GM18505 (cell line): ENCODE data around the gene SYT6.

Experiments used
- ATAC-seq: cut with Tn5 transposase; IDR thresholded peaks from one replicate; pipeline ENCODE4 v1.9.1; 2021; ENCODE audit not compliant: unreplicated experiment
- POLR2A ChIP-seq: IDR thresholded peaks from 4 replicates; pipeline ENCODE4 v1.6.1; 2011; ENCODE audit warnings: borderline replicate concordance; ENCODE audit not compliant: insufficient read depth, insufficient read length; ENCODE audit errors: extremely low read depth

Gene SYT6

GRCh38 chr1:114102136-114102535, 51.5 kb downstream of the SYT6 start:
- ATAC-seq, result no peak

GRCh38 chr1:114100148-114100547, 53.5 kb downstream of the SYT6 start:
- no peak for TF ChIP-seq POLR2A
- ATAC-seq, result no peak

More at GRCh38 chr1:114102136-114102535, 51.5 kb downstream of the SYT6 start:
- no peak for TF ChIP-seq POLR2A

GRCh38 chr1:114099268-114099667, 54.4 kb downstream of the SYT6 start:
- no peak for ATAC-seq
- TF ChIP-seq POLR2A, result no peak

- ATAC-seq, result no peak
- TF ChIP-seq POLR2A, result no peak
Measured at GRCh38 chr1:114097109-114097508, 56.6 kb downstream of the SYT6 start.

- ATAC-seq, result no peak
- no peak for TF ChIP-seq POLR2A
Measured at GRCh38 chr1:114094675-114095074, 59.0 kb downstream of the SYT6 start.

- no peak for ATAC-seq
- TF ChIP-seq POLR2A, result no peak
Measured at GRCh38 chr1:114094363-114094634, 59.4 kb downstream of the SYT6 start.

- TF ChIP-seq POLR2A, result no peak
- no peak for ATAC-seq
Measured at GRCh38 chr1:114093624-114094362, 59.9 kb downstream of the SYT6 start.

GRCh38 chr1:114092186-114093062, 61.2 kb downstream of the SYT6 start:
- TF ChIP-seq POLR2A, result no peak
- no peak for ATAC-seq

GRCh38 chr1:114091711-114092110, 62.0 kb downstream of the SYT6 start:
- TF ChIP-seq POLR2A, result no peak
- ATAC-seq, result no peak

GRCh38 chr1:114090738-114091505, 62.7 kb downstream of the SYT6 start:
- no peak for TF ChIP-seq POLR2A
- ATAC-seq, result no peak

GRCh38 chr1:114089502-114090138, 64.0 kb downstream of the SYT6 start:
- no peak for TF ChIP-seq POLR2A
- ATAC-seq, result no peak

GRCh38 chr1:114088392-114089299, 65.0 kb downstream of the SYT6 start:
- no peak for ATAC-seq
- TF ChIP-seq POLR2A, result no peak
